Measurements from ENCODE around the gene GNB5. TPM values are rescaled to one million over a fixed set of nuclear protein-coding genes. Genes with fewer than 3 reads are reported as not detected.
A peak's percentile ranks its signal among the peaks of the same experiment; 100 is the strongest.
"Not testable (repeated sequence)": the region's sequence is repeated elsewhere in the genome, so short reads cannot be mapped to it uniquely, and the experiment has no call there.

GNB5 gene
- 30.9 and 49.3 TPM in 2 replicates for total RNA-seq

DNA sequence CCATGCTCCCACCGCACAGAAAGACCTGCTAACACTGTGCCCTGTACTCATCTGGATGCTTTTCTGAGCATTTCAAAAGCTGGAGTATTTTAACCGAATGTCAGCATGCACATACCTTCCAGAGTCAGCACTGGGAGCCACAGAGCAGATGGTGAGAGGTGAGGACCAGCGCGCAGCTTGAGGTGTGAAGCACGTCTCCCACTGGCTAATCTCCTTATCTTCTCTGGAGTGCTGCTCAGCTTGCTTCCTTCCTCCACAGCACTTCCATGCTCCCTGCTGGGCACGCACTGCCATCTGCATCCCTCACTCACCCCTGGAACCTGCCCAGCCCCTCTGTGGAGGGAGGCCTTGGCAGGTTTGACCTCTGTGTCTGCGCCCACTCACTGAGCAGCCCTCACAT is at the start of gene GNB5:
Gene GNB5 (minus strand): TSS at position 186 of the 400 bp plus-strand sequence. CDS start 6,716 bp downstream, outside the sequence.
- DNase-seq (ENCODE audit: low read depth in 2 of 2): no peak

DNA sequence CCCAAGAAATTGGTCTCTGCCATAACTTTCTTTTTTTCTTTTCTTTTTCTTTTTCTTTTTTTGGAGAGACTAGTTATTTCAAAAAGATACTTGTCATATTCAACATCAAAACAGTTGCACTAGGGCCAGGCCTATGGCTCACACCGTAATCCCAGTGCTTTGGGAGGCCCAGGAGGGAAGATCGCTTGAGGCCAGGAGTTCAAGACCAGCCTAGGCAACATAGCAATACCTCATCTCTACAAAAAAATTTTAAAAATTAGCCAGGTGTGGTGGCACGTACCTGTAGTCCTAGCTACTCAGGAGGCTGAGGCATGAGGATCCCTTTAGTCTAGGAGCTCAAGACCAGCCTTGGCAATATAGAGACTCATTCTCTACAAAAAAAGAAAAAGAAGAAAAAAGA is 49.0 kb upstream of the GNB5 start:
- no peak for DNase-seq (ENCODE audit: low read depth in 2 of 2)

DNA sequence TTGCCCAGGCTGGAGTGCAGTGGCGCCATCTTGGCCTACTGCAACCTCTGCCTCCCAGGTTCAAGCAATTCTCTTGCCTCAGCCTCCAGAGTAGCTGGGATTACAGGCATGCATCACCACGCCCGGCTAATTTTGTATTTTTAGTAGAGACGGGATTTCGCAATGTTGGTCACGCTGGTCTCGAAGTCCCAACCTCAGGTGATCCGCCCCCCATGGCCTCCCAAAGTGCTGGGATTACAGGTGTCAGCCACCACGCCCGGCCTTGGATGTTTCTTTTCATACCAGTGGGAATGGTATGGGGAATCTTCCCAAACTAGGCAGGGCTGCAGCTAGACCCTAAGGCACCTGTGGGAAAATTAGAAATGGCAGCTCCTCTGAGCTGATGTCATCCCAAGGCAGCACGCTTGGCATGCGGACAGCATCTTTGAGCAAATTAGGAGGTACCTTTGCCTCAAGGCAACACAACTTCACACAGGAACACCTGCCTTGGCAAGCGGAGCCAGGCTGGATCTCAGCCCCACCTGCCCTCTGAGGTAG is 47.9 kb upstream of the GNB5 start:
- DNase-seq (ENCODE audit: low read depth in 2 of 2): not testable (repeated sequence)

DNA sequence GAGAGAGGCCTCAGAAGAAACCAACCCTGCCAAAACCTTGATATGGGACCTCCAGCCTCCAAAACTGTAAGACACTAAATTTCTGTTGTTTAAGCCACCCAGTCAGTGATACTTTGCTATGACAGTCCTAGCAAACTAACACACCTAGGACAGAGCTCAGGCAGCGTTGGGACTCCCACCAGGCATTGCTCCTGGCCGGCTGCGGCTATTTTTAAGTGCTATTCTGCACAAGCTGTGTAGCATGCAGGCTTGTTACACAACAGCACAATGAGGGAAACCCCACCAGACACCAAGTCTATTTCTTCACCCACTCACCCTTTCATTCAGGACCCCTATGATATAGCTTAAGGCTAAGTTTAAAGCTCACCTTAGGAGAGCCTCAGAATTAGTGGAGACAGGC is 47.0 kb upstream of the GNB5 start:
- DNase-seq (ENCODE audit: low read depth in 2 of 2): no peak

DNA sequence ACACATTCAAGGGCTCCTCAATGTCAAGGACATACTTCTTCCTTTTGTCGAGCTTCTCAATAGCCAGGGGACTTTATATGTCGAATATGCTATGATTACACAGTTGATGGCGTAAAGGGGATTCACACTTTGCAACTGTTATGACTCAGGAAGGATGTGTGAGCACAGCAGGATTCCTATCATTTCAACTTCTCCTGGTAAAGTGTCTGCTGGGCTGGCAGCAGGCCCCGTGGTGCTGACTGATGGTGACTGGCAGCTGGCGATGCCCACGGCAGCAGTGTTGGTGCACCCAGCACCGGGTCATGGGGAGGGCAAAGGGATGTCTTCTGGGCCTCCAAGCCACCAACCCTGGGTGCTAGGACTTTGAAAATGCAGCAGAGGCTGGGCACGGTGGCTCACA is 44.8 kb upstream of the GNB5 start:
- DNase-seq (ENCODE audit: low read depth in 2 of 2): peak; percentile 34 to 35

DNA sequence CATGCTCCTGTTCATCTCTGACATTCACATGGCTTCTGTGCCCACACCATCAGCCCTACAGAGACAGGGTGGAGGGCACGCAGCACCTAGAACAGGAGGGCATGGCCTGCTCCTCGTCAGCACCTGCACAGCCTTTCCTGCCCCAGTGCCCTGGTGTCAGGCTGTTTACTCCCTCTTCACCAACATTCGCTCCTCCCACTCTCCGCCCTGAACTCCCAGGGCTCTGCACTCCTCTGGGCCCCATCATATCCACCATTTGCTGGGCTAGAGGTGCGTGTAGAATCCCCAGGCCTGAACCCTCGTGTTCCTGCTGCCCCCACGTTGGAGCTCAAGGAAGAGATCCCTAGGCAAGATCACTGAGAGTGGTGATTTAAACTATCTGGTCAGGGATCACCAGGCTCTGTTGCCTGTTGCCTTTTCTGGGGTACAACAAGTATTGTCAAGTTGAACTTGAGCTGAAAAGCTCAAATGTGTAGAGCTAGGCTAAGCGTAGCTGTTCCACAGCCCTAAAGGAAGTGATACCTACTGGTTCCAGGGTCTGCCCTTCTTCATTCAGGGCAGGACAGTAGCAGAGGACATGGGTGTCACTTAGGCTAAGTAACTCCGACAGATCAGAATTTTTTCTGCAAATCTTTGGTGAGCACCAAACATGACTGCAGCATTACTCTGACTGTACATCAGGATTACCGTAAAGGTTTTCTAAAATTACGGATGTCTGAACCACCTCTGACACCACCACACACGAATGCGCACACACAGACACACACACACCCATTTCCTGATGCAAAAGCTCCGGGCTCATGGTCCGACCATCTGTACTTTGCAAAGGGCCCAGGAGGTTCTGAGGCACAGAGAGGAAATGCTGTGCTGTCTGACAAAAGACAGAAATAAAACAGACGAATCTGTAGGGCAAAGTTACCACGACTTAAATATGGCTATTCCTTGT is 43.7 kb upstream of the GNB5 start:
- no peak for DNase-seq (ENCODE audit: low read depth in 2 of 2)

DNA sequence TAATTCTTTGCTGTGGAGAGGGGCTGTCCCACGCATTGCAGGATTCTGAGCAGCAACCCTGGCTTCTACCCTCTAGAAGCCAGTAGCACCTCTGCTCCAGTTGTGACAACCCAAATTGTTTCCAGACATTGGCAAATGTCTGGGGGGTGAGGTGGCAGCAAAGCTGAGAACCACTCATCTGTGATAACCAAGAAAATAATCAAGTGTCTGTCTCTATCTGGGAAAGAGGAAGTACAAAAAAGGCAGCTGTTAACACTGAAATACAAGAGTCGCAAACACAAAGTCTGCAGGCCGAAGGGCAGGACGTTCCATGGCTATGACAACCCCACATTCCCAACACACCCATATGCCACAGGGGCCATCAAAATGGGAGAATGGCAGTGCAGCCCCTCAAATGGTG is 42.2 kb upstream of the GNB5 start:
- no peak for DNase-seq (ENCODE audit: low read depth in 2 of 2)

DNA sequence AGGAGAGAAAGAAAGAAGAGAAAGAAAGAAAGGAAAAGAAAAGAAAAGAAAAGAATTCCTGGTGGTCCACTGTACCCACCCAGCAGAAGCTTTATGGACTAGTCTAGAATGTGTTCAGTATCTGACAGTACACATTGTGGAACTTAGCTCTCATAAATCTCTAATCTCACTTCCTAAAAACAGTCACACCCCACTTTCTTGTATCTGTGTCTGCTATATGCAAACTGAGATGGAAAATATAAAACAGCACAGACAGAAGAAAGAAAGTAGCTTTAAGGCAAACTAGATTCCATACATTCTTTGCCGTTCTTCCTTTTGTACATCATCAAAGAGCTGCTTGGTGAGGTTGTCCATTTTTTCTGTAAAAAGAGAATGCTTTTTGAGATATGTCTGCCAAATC is 41.1 kb upstream of the GNB5 start:
- no peak for DNase-seq (ENCODE audit: low read depth in 2 of 2)

DNA sequence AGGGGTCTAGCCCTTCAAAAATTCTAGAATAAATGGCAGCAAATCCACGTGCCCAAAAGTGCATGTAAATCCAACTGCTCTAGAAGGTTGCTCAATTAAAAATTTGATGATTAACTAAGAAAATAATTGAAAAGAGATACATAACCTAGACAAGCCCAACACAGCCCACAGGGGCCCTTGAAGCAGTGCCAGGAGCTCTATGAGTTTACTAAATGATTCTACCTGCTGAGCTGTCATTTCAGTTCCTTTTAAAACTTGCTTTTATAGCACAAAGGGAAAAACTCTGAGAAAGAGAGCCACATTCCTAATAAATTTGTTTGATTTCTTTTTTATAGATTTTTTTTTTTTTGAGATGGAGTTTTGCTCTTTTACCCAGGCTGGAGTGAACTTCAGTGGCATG is 38.9 kb upstream of the GNB5 start:
- DNase-seq (ENCODE audit: low read depth in 2 of 2): no peak

DNA sequence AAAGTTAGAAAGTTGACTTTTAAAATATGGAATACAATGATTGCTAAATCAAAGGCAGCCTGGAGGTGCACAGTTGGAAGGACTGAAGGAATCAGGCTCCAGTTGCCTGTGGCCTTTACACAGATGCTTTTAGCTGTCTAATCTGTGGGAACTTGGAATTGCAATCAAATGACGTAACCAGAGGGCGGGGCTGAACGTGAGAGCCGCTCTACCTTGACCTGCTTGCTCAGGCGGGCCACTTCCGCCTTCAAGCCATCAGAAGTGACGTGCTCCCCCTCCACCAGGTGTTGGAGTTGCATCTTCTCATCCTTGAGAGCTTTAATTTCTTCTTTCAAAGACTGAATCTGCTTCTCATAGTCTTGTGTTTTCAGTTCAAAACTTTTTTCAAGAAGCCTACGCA is 37.7 kb upstream of the GNB5 start:
- no peak for DNase-seq (ENCODE audit: low read depth in 2 of 2)

DNA sequence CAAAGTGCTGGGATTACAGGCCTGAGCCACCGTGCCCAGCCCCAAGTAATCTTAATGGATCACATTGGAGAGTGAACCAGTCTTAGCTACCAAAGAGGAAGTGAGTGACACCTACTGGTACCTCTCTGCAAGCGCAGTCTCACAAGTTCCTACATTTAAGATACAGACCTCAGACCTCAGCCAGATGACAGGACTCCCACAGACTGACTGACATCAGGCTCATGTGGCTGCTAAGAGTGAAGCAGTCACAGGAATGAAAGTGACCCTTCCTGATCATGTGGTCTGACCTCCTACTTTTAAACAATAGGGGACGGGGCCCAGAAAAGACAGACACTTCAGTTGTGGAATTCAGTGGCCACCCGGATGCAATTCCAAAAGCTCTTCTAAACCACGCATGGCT is 36.3 kb upstream of the GNB5 start:
- DNase-seq (ENCODE audit: low read depth in 2 of 2): peak; percentile 76 to 86

DNA sequence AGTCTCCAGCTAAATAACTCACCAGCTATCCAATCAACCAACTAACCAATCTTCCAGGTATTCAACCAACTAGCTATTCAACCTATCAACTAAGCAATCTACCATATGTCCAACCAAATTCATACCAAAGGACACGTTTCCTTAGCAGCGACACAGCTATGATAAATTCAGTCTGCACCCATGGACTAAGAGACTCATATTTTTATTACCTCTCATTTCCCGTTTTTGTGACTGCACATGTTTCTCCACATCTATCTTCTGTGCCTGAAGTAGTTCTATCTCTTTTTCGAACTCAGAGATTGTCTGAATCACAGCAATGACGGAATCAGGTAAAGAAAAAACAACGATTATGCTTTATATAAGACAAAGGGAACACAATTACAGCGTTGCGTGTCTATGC is 34.0 kb upstream of the GNB5 start:
- DNase-seq (ENCODE audit: low read depth in 2 of 2): no peak

DNA sequence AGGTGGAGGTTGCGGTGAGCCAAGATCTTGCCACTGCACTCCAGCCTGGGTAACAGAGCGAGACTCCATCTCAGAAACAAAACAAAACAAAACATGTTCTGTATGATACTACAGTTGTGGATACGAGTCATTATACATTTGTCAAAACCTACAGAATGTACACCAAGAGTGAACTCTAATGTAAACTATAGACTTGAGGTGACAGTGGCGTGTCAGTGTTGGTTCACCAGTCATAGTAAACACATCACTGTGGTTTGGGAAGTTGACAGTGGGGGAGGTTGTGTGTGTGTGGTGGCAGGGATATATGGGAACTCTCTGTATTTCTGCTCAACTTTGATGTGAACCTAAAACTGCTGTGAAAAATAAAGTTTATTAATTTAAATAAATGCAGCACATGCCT is 33.0 kb upstream of the GNB5 start:
- no peak for DNase-seq (ENCODE audit: low read depth in 2 of 2)

DNA sequence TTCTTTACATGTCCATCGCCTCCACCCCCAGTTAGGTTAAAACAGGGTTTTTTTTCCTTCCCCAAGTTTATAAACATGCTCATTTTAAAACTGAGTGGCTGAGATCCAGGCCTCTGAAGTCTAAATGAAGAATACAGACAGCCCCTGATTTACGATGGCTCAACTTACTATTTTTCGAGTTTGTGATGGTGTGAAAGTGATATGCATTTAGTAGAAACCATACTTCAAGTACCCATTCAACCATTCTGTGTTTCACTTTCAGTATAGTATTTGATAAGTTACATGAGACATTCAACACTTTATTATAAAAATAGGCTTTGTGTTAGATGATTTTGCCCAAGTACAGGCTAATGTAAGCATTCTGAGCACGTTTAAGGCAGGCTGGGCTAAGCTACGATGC is 30.5 kb upstream of the GNB5 start:
- DNase-seq (ENCODE audit: low read depth in 2 of 2): no peak

DNA sequence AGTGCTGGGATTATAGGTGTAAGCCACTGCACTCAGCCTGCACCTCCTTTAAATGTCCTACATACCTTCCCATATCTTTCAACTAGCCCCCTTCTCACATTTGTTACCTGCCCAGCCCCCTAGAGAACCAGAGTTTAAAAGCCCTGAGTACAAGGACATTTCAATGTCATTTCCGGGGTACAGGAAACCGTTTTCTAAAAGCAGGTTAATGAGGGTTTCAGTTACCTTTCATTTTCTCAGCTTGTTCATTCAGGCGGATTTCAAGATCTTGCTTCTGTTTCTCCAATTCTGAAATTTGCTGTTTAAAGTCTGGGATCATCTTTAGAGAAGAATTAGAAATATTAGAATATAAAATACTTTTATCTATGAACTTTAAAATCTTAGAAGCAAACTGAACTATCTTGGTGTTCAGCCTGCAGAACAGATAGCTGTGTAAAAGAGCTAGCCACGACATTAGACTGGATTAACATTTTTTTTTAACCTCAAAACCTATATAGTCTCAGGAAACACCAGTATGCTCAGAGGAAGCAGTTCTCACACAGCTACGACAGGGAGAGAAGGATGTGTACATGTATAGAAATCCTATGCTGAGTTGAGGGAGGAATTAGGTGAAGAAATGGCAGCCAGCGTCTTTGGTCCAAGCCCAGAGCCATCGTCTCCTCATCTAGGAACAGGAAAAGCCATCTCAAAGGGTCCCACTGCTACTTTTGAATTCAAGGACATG is 29.9 kb upstream of the GNB5 start:
- DNase-seq (ENCODE audit: low read depth in 2 of 2): no peak

DNA sequence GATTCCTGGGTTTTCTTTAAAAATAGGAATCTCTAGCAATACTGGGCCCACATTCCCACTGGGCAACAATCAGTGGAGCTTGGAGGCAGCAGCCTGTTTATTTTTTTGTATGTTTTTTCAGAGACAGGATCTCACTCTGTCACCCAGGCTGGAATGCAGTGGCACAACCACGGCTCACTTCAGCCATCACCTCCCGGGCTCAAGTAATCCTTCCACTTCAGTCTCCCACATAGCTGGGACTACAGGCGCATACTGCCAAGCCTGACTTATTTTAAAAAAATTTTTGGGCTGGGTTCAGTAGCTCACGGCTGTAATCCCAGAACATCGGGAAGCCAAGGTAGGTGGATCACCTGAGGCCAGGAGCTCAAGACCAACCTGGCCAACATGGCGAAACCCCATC is 29.1 kb upstream of the GNB5 start:
- no peak for DNase-seq (ENCODE audit: low read depth in 2 of 2)

DNA sequence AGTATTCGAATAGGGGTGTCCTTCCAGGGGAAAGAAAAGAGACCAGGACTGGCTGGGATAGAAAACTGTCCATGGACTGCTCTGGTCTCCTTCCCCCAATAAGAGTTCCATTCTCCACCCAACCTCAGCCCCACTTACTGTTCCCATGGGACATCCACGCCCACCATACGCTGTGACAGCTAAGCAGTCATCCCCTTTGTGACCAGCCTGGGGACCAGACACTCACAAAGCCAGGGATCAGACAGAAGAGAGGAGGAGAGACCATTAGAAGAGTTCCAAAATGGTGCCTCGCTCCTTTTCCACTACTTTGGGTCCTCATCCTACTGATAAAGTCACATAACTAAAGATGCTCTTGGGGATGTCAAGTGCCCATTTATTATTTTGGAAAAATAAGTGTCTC is 27.6 kb upstream of the GNB5 start:
- DNase-seq (ENCODE audit: low read depth in 2 of 2): no peak

DNA sequence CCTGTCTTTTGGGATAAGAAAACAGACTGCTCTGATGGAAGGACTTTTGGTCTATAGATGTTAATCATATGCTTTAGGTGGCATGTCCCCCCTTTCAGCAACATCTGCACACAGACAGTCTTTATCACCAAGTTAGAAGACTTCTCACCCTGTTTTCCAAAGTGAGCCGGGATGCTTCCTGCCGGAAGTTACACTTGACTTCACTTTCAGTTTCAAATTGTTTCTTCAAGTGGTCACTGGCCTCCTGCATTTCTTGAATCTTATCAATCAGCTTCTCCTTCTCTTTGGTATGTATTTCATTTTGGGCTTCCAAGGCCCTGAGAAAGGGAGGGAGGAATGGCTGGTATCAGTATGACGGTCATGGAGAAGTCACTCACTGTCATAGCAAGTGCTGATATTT is 27.2 kb upstream of the GNB5 start:
- no peak for DNase-seq (ENCODE audit: low read depth in 2 of 2)

DNA sequence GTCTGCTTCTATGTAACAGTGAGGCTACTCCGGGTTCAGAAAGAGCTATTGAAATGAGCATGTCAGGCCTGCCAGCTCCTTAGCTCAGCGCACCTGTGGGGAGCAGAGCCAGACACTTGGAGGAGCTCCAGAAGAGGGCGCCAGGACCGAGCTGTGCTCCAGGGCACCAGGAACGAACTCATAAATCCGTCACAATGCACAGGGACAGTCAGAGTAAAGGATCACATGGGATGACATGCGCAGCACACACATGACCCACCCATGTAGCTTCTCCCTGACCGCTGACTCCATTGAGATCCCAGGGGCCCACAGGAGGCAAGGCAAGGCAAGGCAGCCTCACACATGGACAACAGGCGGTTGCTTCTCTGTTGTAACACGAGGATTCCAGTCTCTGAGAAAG is 26.0 kb upstream of the GNB5 start:
- DNase-seq (ENCODE audit: low read depth in 2 of 2): no peak

DNA sequence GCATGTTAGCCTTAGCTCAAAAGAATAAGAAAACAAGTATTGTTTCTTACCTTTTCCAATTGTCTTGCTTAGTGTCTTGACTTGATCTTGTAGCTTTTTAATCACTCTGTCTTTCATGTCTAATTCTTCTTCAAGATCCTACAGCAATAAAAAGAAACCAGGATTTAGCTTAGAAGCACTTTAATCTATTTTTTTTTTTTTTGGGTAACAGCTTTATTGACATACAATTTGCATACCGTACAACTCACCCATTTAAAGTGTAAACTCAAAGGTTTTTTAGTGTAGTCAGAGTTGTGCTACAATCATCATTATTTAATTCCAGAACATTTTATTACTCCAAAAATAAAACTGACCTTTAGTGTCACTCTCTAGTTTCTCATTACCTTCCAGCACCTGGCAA is 23.4 kb upstream of the GNB5 start:
- DNase-seq (ENCODE audit: low read depth in 2 of 2): no peak

DNA sequence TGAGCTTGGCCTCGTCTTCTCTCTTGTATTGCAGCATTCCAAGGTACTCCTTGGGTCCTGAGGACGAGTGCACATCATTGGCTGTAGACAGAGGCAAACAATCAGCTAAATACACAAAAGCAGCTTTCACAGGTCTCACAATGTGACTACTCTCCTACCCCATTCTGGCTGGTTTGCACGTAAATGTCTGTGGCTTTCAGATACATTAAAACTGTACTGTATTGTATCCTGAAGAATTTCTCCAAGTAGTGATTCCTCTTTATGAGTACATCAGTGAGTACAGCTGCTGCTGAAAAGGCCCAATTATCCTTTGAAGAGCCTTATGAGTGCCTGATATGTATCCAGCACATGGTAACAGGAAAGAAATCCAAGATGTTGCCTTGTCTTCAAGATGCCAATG is 22.0 kb upstream of the GNB5 start:
- DNase-seq (ENCODE audit: low read depth in 2 of 2): no peak

DNA sequence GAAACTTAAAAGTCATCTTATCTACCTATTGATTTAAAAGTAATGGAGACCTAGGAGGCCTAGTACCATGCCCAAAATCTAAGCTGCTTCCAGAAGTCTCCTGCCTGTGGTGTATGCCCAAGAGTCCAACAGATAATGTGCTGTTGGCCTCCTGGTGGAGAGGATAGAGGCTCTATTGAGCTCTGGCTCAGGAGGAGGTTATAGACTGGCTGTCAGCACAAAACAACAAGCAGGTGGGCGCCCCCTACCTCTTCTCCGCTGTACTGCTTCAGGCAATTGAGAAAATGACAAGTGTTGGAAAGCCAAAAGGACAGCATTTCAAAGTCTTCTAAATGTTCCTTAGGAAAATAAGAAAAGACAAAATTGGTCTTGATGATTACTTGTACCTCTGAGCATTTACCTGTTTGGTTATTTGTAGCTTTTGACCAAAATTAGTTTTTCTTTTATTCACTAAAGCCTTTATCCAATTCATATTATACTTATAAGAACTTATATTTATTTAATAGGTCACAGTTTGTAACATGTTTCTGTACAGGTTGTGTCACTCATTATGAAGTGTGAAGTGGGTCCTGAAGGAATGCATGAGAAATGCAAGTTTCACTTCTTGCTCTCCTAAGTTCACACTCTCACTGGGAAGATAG is 17.2 kb upstream of the GNB5 start:
- DNase-seq (ENCODE audit: low read depth in 2 of 2): peak; percentile 47 to 79

All from dermis microvascular lymphatic vessel endothelial cell (primary cell).